WTC11 (cell line): Measurements from ENCODE around the gene IL20.

ENCODE experiments used
- ATF1 ChIP-seq: sonication (generic); formaldehyde crosslinking; IDR thresholded peaks from 2 replicates; pipeline ENCODE4 v1.8.1; 2023; ENCODE audit warnings: mild to moderate bottlenecking, moderate library complexity, missing genetic modification reagents
- ESRRA ChIP-seq: sonication (generic); formaldehyde crosslinking; IDR thresholded peaks from 2 replicates; pipeline ENCODE4 v1.8.1; 2022; ENCODE audit warnings: mild to moderate bottlenecking, missing genetic modification reagents, borderline replicate concordance
- MAX ChIP-seq: sonication (generic); formaldehyde crosslinking; IDR thresholded peaks from 2 replicates; pipeline ENCODE4 v1.8.0; 2022; ENCODE audit warnings: mild to moderate bottlenecking, missing genetic modification reagents
- RELA ChIP-seq: sonication (generic); formaldehyde crosslinking; IDR thresholded peaks from 2 replicates; pipeline ENCODE4 v1.8.1; 2022; ENCODE audit warnings: missing genetic modification reagents, mild to moderate bottlenecking, borderline replicate concordance
- ZNF232 ChIP-seq: sonication (generic); formaldehyde crosslinking; IDR thresholded peaks from 2 replicates; pipeline ENCODE4 v1.8.0; 2022; ENCODE audit warnings: mild to moderate bottlenecking, missing genetic modification reagents
- ZNF317 ChIP-seq: sonication (generic); formaldehyde crosslinking; IDR thresholded peaks from 2 replicates; pipeline ENCODE4 v1.8.1; 2023; ENCODE audit warnings: low read depth, mild to moderate bottlenecking, moderate library complexity, missing genetic modification reagents, borderline replicate concordance
- TF ChIP-seq, protein P1 (sequence below): fragments of 200-600 bp; IDR thresholded peaks from 2 replicates; pipeline ENCODE4 v1.8.0; 2022; ENCODE audit warnings: antibody characterized with exemption
- TF ChIP-seq, protein P2 (sequence below): sonication (generic); formaldehyde crosslinking; IDR thresholded peaks from 2 replicates; pipeline ENCODE4 v1.8.0; 2022; ENCODE audit warnings: mild to moderate bottlenecking, missing genetic modification reagents
- TF ChIP-seq, protein P3 (sequence below): sonication (generic); formaldehyde crosslinking; IDR thresholded peaks from 2 replicates; pipeline ENCODE4 v1.8.0; 2023; ENCODE audit warnings: mild to moderate bottlenecking, missing genetic modification reagents
- TF ChIP-seq, protein P4 (sequence below): fragments of 250-450 bp; sonication (Bioruptor Pico); IDR thresholded peaks from 2 replicates; pipeline ENCODE4 v1.9.0; 2021; ENCODE audit warnings: mild to moderate bottlenecking, borderline replicate concordance

DNA sequence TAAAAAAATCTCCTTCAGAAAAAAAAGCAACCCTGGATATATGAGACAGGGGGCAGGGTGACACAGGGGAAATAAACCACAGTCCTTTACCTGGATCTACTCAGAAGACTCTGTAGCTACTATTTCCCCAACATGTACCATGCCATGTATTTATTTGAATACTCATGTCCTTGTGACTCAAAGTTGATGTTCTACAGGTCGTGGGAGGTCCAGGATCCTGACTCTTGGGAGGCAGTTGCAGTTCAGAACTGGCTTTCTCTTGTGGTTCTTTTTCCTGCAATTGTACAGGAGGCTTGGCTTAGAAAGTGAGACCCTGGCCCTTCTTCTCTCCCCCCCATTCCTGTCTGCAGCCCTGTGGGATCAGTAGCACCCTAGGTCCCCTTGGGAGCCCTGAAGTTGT is 26.0 kb downstream of the IL20 start:
- TF ChIP-seq MAX (CRISPR knock-in tag) (no peak), ESRRA (CRISPR knock-in tag) (no peak), ATF1 (no peak), ZNF232 (CRISPR knock-in tag) (no peak), ZNF317 (CRISPR knock-in tag) (no peak), RELA (CRISPR knock-in tag) (no peak)
- TF ChIP-seq, protein P1, sequence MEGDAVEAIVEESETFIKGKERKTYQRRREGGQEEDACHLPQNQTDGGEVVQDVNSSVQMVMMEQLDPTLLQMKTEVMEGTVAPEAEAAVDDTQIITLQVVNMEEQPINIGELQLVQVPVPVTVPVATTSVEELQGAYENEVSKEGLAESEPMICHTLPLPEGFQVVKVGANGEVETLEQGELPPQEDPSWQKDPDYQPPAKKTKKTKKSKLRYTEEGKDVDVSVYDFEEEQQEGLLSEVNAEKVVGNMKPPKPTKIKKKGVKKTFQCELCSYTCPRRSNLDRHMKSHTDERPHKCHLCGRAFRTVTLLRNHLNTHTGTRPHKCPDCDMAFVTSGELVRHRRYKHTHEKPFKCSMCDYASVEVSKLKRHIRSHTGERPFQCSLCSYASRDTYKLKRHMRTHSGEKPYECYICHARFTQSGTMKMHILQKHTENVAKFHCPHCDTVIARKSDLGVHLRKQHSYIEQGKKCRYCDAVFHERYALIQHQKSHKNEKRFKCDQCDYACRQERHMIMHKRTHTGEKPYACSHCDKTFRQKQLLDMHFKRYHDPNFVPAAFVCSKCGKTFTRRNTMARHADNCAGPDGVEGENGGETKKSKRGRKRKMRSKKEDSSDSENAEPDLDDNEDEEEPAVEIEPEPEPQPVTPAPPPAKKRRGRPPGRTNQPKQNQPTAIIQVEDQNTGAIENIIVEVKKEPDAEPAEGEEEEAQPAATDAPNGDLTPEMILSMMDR: no peak
- TF ChIP-seq, protein P2, sequence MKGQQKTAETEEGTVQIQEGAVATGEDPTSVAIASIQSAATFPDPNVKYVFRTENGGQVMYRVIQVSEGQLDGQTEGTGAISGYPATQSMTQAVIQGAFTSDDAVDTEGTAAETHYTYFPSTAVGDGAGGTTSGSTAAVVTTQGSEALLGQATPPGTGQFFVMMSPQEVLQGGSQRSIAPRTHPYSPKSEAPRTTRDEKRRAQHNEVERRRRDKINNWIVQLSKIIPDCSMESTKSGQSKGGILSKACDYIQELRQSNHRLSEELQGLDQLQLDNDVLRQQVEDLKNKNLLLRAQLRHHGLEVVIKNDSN (CRISPR knock-in tag): no peak
- TF ChIP-seq, protein P3, sequence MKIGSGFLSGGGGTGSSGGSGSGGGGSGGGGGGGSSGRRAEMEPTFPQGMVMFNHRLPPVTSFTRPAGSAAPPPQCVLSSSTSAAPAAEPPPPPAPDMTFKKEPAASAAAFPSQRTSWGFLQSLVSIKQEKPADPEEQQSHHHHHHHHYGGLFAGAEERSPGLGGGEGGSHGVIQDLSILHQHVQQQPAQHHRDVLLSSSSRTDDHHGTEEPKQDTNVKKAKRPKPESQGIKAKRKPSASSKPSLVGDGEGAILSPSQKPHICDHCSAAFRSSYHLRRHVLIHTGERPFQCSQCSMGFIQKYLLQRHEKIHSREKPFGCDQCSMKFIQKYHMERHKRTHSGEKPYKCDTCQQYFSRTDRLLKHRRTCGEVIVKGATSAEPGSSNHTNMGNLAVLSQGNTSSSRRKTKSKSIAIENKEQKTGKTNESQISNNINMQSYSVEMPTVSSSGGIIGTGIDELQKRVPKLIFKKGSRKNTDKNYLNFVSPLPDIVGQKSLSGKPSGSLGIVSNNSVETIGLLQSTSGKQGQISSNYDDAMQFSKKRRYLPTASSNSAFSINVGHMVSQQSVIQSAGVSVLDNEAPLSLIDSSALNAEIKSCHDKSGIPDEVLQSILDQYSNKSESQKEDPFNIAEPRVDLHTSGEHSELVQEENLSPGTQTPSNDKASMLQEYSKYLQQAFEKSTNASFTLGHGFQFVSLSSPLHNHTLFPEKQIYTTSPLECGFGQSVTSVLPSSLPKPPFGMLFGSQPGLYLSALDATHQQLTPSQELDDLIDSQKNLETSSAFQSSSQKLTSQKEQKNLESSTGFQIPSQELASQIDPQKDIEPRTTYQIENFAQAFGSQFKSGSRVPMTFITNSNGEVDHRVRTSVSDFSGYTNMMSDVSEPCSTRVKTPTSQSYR: no peak
- TF ChIP-seq, protein P4, sequence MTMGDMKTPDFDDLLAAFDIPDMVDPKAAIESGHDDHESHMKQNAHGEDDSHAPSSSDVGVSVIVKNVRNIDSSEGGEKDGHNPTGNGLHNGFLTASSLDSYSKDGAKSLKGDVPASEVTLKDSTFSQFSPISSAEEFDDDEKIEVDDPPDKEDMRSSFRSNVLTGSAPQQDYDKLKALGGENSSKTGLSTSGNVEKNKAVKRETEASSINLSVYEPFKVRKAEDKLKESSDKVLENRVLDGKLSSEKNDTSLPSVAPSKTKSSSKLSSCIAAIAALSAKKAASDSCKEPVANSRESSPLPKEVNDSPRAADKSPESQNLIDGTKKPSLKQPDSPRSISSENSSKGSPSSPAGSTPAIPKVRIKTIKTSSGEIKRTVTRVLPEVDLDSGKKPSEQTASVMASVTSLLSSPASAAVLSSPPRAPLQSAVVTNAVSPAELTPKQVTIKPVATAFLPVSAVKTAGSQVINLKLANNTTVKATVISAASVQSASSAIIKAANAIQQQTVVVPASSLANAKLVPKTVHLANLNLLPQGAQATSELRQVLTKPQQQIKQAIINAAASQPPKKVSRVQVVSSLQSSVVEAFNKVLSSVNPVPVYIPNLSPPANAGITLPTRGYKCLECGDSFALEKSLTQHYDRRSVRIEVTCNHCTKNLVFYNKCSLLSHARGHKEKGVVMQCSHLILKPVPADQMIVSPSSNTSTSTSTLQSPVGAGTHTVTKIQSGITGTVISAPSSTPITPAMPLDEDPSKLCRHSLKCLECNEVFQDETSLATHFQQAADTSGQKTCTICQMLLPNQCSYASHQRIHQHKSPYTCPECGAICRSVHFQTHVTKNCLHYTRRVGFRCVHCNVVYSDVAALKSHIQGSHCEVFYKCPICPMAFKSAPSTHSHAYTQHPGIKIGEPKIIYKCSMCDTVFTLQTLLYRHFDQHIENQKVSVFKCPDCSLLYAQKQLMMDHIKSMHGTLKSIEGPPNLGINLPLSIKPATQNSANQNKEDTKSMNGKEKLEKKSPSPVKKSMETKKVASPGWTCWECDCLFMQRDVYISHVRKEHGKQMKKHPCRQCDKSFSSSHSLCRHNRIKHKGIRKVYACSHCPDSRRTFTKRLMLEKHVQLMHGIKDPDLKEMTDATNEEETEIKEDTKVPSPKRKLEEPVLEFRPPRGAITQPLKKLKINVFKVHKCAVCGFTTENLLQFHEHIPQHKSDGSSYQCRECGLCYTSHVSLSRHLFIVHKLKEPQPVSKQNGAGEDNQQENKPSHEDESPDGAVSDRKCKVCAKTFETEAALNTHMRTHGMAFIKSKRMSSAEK (CRISPR knock-in tag): no peak
